PC-3 (cell line): ENCODE data around the gene PHKG1. TPM values are rescaled to one million over a fixed set of nuclear protein-coding genes. Genes with fewer than 3 reads are reported as not detected.
"Not testable (repeated sequence)": the region's sequence is repeated elsewhere in the genome, so short reads cannot be mapped to it uniquely, and the experiment has no call there.

Experiments
- ATAC-seq: fragments of 200-7000 bp; cut with Tn5 transposase; 2 replicates; pipeline ENCODE4 v1.9.1; 2020; ENCODE audit warnings: mild to moderate bottlenecking, moderate library complexity
- BruUV-seq: library from RNA; stranded (reverse); fragments of 400-500 nt; replicated peaks from 2 replicates; lab custom pipeline; 2021; lab: Mats Ljungman, UMichigan
- CTCF ChIA-PET: fragments of 300-600 bp; sonication (Branson Sonifier 250); formaldehyde crosslinking; loops from one replicate; lab custom pipeline; 2022; ENCODE audit warnings: antibody characterized with exemption; lab: Charles Lee
- POLR2A ChIA-PET: fragments of 300-600 bp; sonication (Branson Sonifier 250); formaldehyde crosslinking; loops from one replicate; lab custom pipeline; 2022; ENCODE audit warnings: antibody characterized with exemption; ENCODE audit not compliant: unreplicated experiment; lab: Charles Lee
- DNase-seq: peaks from one replicate; pipeline ENCODE4 v3.0.0-alpha.2; 2015
- H2AFZ ChIP-seq: fragments of 300-600 bp; sonication (generic); 2 replicates; pipeline ENCODE4 v1.6.0; 2016; ENCODE audit warnings: antibody characterized with exemption, low read length
- H3F3A ChIP-seq: fragments of 300-600 bp; sonication (generic); one replicate; pipeline ENCODE4 v1.6.0; 2017; ENCODE audit warnings: antibody characterized with exemption, low read length, control low read depth, mild to moderate bottlenecking; ENCODE audit not compliant: unreplicated experiment
- H3K27ac ChIP-seq: fragments of 300-600 bp; sonication (generic); 2 replicates; pipeline ENCODE4 v1.5.1; 2016; ENCODE audit warnings: mild to moderate bottlenecking, low read length
- H3K27me3 ChIP-seq: fragments of 300-600 bp; sonication (generic); 2 replicates; pipeline ENCODE4 v1.6.1; 2016; ENCODE audit warnings: low read length, mixed read lengths
- H3K36me3 ChIP-seq: fragments of 300-600 bp; sonication (generic); 2 replicates; pipeline ENCODE4 v1.6.1; 2016; ENCODE audit warnings: low read depth, mixed run types, low read length, mixed read lengths
- H3K4me1 ChIP-seq: fragments of 300-600 bp; sonication (generic); 2 replicates; pipeline ENCODE4 v1.5.1; 2016; ENCODE audit warnings: low read length; ENCODE audit not compliant: insufficient read depth
- H3K4me2 ChIP-seq: fragments of 300-600 bp; sonication (generic); 2 replicates; pipeline ENCODE4 v1.6.0; 2016; ENCODE audit warnings: low read length
- H3K4me3 ChIP-seq: fragments of 300-600 bp; sonication (generic); 2 replicates; pipeline ENCODE4 v1.5.1; 2016; ENCODE audit warnings: mild to moderate bottlenecking, low read length, mixed read lengths
- H3K79me2 ChIP-seq: fragments of 300-600 bp; sonication (generic); 2 replicates; pipeline ENCODE4 v1.6.1; 2017; ENCODE audit warnings: low read length, mixed read lengths
- H3K9ac ChIP-seq: fragments of 300-600 bp; sonication (generic); 2 replicates; pipeline ENCODE4 v1.6.0; 2016; ENCODE audit warnings: mild to moderate bottlenecking, low read length
- H3K9me2 ChIP-seq: fragments of 300-600 bp; sonication (generic); replicated peaks from 2 replicates; pipeline ENCODE4 v1.6.1; 2016; ENCODE audit warnings: mixed run types, low read length, mixed read lengths
- H3K9me3 ChIP-seq: fragments of 300-600 bp; sonication (generic); 2 replicates; pipeline ENCODE4 v1.6.1; 2016; ENCODE audit warnings: low read length, mixed read lengths
- H4K20me1 ChIP-seq: fragments of 300-600 bp; sonication (generic); 2 replicates; pipeline ENCODE4 v1.6.1; 2016; ENCODE audit warnings: low read length, mixed read lengths
- EZH2 ChIP-seq: fragments of 300-600 bp; sonication (generic); IDR thresholded peaks from one replicate; pipeline ENCODE4 v1.6.1; 2017; ENCODE audit warnings: antibody characterized with exemption, mild to moderate bottlenecking, low read length; ENCODE audit not compliant: unreplicated experiment
- EZH2phosphoT487 ChIP-seq: fragments of 300-600 bp; sonication (generic); IDR thresholded peaks from 2 replicates; pipeline ENCODE4 v1.6.1; 2018; ENCODE audit warnings: mild to moderate bottlenecking, antibody characterized with exemption, low read length, borderline replicate concordance
- intact Hi-C: fragments of 100-400 bp; cut with micrococcal nuclease; formaldehyde crosslinking; loops from 2 replicates; pipeline ENCODE4 v1.9.0; 2023
- total RNA-seq: library from RNA; depleted of rRNA; stranded (reverse); fragments of >200 nt; gene quantifications from 2 replicates; pipeline ENCODE4 v1.2.3, GENCODE V29; 2014
- TF ChIP-seq, protein P1 (sequence below): fragments of 300-600 bp; sonication (generic); conservative IDR thresholded peaks from 2 replicates; pipeline ENCODE4 v1.5.1; 2017; ENCODE audit warnings: antibody characterized with exemption, low read depth, mild to moderate bottlenecking, low read length

Gene PHKG1
- total RNA-seq, 1 experiment from 2014 or later, result 1.3 TPM

DNA sequence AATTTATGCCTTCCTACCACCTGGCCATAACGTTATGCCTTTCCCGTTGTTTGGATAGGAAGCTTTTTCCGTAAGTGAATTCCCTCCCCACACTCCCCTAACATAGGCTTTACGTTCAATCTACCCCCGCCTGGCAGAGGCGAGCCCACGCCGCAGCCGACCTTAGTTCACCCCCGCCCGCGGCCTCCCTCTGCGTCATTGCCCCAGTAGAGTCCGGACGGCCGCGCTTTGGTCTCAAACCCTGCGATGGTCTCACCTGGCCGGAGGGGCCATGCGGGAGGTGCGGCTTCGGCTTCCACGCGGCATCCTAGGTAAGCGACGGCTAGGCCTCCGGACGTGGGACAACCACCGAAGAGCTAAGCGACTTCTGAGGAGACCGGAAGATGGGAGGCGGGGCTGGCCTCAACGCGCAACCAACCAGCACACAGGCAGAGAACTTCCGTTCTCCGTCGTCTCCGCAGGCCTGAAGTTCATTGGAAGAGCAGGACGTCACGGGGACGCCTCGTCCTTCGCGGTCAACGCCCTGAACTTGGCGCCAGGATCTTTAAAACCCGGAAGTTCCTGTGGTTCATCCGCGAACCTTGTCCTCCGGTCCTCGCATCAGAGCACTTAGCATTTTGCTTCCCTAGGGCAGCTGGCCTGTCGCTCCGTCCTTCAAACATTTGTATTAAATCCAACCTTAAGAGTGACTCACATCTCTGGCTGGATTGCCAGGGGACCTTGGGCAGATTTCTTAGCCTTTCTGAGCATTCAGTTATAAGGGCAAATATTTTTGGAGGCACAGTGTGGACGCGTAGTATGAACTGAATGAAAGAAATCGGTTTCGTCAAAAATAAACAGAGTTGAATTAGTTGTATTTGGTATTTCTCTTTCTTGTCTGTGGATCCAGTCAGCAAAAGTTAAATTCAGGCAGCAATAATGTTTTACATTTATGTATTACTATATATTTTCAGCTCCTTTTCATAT lies 13.6 kb upstream of the PHKG1 start, which contains the start of gene CHCHD2:
Gene CHCHD2 (minus strand): TSS at position 369 of the 966 bp plus-strand sequence. CDS start 63 bp downstream, at position 306.
- peaks cover 35% of the 10 kb centered on the region for H3K79me2 ChIP-seq
- ChIA-PET CTCF (interaction anchor here (0.7 kb wide), 1 partner anchor 13 kb away, joined by 4 read pairs; no protein-coding TSS in a partner anchor), POLR2A (interaction anchor here (0.5 to 1.0 kb wide), 3 partner anchors 55 to 553 kb away, joined by 4 to 10 read pairs (median 5); partner anchors contain the start of genes CCT6A and PSPH)
- peaks cover 6% of the 10 kb centered on the region; the same call in 1 of the 2 replicates for H3K4me1 ChIP-seq
- ATAC-seq, result peak; percentile 99
- H3K4me3 ChIP-seq, result peak within 1 kb of the TSS; percentile 97
- DNase-seq, result peak; percentile 98
- H3K4me2 ChIP-seq, result peak within 1 kb of the TSS; percentile 93
- BruUV-seq, result TSS peak; percentile 98
- peaks cover 20% of the 10 kb centered on the region for H4K20me1 ChIP-seq
- H3K9ac ChIP-seq, result peak within 1 kb of the TSS; percentile 99
- no peaks in the 10 kb centered on the region for H3K9me3 ChIP-seq
- H3F3A ChIP-seq, result no peaks in the 10 kb centered on the region
- peak within 1 kb of the TSS; percentile 70 for H3K27ac ChIP-seq
- no peaks in the 10 kb centered on the region for H3K27me3 ChIP-seq
- TF ChIP-seq EZH2phosphoT487 (no peak), EZH2 (no peak)
- TF ChIP-seq, protein P1, sequence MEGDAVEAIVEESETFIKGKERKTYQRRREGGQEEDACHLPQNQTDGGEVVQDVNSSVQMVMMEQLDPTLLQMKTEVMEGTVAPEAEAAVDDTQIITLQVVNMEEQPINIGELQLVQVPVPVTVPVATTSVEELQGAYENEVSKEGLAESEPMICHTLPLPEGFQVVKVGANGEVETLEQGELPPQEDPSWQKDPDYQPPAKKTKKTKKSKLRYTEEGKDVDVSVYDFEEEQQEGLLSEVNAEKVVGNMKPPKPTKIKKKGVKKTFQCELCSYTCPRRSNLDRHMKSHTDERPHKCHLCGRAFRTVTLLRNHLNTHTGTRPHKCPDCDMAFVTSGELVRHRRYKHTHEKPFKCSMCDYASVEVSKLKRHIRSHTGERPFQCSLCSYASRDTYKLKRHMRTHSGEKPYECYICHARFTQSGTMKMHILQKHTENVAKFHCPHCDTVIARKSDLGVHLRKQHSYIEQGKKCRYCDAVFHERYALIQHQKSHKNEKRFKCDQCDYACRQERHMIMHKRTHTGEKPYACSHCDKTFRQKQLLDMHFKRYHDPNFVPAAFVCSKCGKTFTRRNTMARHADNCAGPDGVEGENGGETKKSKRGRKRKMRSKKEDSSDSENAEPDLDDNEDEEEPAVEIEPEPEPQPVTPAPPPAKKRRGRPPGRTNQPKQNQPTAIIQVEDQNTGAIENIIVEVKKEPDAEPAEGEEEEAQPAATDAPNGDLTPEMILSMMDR, result no peak
- intact Hi-C loops, result no loop called here
- peak within 1 kb of the TSS; percentile 86 for H2AFZ ChIP-seq
- H3K9me2 ChIP-seq, result no peaks in the 10 kb centered on the region
- H3K36me3 ChIP-seq, result peaks cover 26% of the 10 kb centered on the region

DNA sequence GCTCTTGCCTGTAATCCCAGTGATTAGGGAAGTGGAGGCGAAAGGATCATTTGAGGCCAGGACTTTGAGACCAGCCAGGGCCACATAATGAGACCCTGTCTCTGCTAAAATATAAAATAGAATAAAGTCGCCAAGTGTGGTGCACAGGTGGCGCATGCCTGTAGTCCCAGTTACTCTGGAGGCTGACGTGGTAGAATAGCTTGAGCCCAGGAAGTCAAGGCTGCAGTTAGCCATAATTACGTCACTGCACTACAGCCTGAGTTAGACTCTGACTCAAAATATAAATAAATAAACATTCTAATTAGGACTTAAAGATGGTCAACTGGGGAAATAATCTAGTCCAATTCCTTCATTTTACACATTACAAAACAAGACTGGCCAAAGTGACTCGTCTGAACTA lies 12.8 kb upstream of the PHKG1 start:
- Histone ChIP-seq H4K20me1 (peaks cover 20% of the 10 kb centered on the region), H3K4me2 (peak overlapping the region; percentile 93), H3K36me3 (peaks cover 35% of the 10 kb centered on the region), H3K9ac (peak overlapping the region; percentile 99), H2AFZ (peak overlapping the region; percentile 80; the same call in 1 of the 2 replicates), H3K4me3 (peak overlapping the region; percentile 97), H3F3A (no peaks in the 10 kb centered on the region), H3K4me1 (peaks cover 6% of the 10 kb centered on the region; the same call in 1 of the 2 replicates), H3K27ac (peak overlapping the region; percentile 70), H3K9me2 (no peaks in the 10 kb centered on the region), H3K79me2 (peaks cover 35% of the 10 kb centered on the region), H3K9me3 (no peaks in the 10 kb centered on the region), H3K27me3 (no peaks in the 10 kb centered on the region)
- DNase-seq, result peak; percentile 49
- TF ChIP-seq, protein P1, result no peak
- TF ChIP-seq EZH2, result no peak
- TF ChIP-seq EZH2phosphoT487, result no peak
- CTCF ChIA-PET, result interaction anchor here (0.7 kb wide), 1 partner anchor 12 kb away, joined by 4 read pairs; no protein-coding TSS in a partner anchor
- no TSS peak for BruUV-seq
- ATAC-seq, result peak; percentile 39
- POLR2A ChIA-PET, result no interaction called here
- intact Hi-C loops, result no loop called here

DNA sequence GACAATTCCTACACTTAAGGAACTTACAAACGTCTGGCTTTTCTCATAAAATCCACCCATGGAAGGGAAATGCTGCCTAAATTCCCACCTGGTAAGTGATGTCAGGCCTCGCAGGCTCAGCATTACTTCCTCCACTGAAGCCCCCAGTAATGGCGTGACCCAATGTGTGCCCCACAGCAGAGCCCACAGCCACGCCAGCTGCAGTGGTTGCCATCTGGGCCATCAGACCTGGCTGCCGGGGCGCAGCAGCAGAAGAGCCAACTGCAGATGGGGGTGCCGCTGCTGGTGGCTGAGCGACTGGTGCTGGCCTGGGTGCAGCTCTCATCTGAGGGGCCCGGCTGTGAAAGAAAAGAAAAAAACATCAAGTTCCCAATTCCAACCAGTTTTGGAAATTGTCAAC lies 11.4 kb upstream of the PHKG1 start:
- H3K27me3 ChIP-seq, H3F3A ChIP-seq, intact Hi-C loops, H3K9ac ChIP-seq, BruUV-seq, H3K9me3 ChIP-seq, DNase-seq, H3K4me3 ChIP-seq, H3K4me2 ChIP-seq, H3K27ac ChIP-seq, POLR2A ChIA-PET, H3K9me2 ChIP-seq, ATAC-seq, H3K4me1 ChIP-seq, H2AFZ ChIP-seq, CTCF ChIA-PET: not testable (repeated sequence)
- H3K79me2 ChIP-seq, result peaks cover 35% of the 10 kb centered on the region
- H3K36me3 ChIP-seq, result peaks cover 46% of the 10 kb centered on the region
- peaks cover 20% of the 10 kb centered on the region for H4K20me1 ChIP-seq
